GM12878 (cell line): ENCODE results near the gene DENND1A.

Source experiments
- CTCF ChIP-seq, 3 experiments: IDR thresholded peaks in 2 of 3; conservative IDR thresholded peaks in 1 of 3; 2 replicates each; pipeline ENCODE4 v1.5.1; 2011; ENCODE audit warnings: low read depth in 3 of 3, low read length in 3 of 3, mild to moderate bottlenecking in 3 of 3, control low read depth in 2 of 3, moderate library complexity in 2 of 3, inconsistent platforms in 1 of 3, mixed read lengths in 1 of 3; ENCODE audit not compliant: control insufficient read depth in 2 of 3, insufficient read depth in 1 of 3; ENCODE audit errors: extremely low read depth in 1 of 3
- ESRRA ChIP-seq: IDR thresholded peaks from 2 replicates; pipeline ENCODE4 v1.6.1; 2012; ENCODE audit warnings: mild to moderate bottlenecking, low read length, improper control_type of control experiment
- EZH2 ChIP-seq: IDR thresholded peaks from 2 replicates; pipeline ENCODE4 v1.6.1; 2012; ENCODE audit warnings: low read depth, mild to moderate bottlenecking, control low read depth, inconsistent platforms, low read length, borderline replicate concordance; ENCODE audit not compliant: control insufficient read depth
- NR2F1 ChIP-seq: fragments of 450-650 bp; conservative IDR thresholded peaks from 2 replicates; pipeline ENCODE4 v1.6.1; 2017; ENCODE audit warnings: mild to moderate bottlenecking
- POLR2AphosphoS5 ChIP-seq: IDR thresholded peaks from 2 replicates; pipeline ENCODE4 v1.6.1; 2011; ENCODE audit warnings: mild to moderate bottlenecking, low read length, inconsistent platforms
- RAD21 ChIP-seq: IDR thresholded peaks from 2 replicates; pipeline ENCODE4 v1.6.1; 2011; ENCODE audit warnings: mild to moderate bottlenecking, low read depth, low read length, moderate library complexity; ENCODE audit not compliant: insufficient read depth
- SMAD5 ChIP-seq: IDR thresholded peaks from 2 replicates; pipeline ENCODE4 v1.6.1; 2016; ENCODE audit warnings: antibody characterized with exemption, low read depth
- SMC3 ChIP-seq: IDR thresholded peaks from 2 replicates; pipeline ENCODE4 v1.6.1; 2011; ENCODE audit warnings: low read length, improper control_type of control experiment, borderline replicate concordance
- SPI1 ChIP-seq: IDR thresholded peaks from 2 replicates; pipeline ENCODE4 v1.6.1; 2011; ENCODE audit warnings: low read depth, mild to moderate bottlenecking, low read length, moderate library complexity, borderline replicate concordance; ENCODE audit not compliant: insufficient read depth
- USF1 ChIP-seq: IDR thresholded peaks from 2 replicates; pipeline ENCODE4 v1.6.1; 2011; ENCODE audit warnings: borderline replicate concordance, low read depth, mild to moderate bottlenecking, moderate library complexity, mixed read lengths, low read length; ENCODE audit not compliant: insufficient read depth; ENCODE audit errors: extremely low read length
- ZNF622 ChIP-seq: fragments of 450-650 bp; IDR thresholded peaks from 2 replicates; pipeline ENCODE4 v1.6.1; 2017; ENCODE audit warnings: mild to moderate bottlenecking, inconsistent platforms

DNA sequence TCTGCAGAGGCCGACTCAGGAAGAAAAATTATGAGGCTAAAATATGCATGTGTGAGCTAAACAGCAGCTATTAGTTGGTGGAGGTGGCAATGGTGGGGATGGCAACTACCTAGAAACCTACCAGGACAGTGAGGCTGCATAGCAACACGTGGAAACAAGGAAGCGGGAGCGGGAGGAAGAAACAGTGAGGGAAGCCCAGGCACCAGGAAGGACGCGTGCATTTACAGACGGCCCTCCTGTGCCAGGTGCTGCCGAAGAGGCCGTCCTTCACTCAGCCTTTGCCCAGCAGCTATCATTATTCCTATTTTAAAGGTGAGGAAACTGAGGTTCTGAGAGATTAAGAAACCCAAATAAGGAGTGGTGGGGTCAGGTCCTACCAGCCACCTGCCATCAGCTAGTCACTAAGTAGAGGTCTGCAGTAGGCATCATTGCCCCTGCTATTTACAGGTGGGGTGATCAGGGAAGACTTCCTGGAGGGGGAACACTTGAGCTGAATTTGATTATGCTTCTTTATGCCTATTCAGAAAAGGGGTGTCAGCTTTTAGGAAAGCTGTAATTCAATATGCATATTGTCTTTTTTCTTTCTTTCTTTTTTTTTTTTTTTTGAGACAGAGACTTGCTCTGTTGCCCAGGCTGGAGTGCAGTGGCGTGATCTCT is 448.6 kb downstream of the DENND1A start:
- TF ChIP-seq POLR2AphosphoS5 (no peak), ZNF622 (no peak), EZH2 (no peak), CTCF (IDR thresholded peaks at IDR 0.05 in 2 of 3, conservative IDR thresholded peaks at IDR 0.05 in 1 of 3; ENCODE audit: control insufficient read depth in 2 of 3, extremely low read depth in 1 of 3, insufficient read depth in 1 of 3, low read depth in 3 of 3, low read length in 3 of 3) (no peak), RAD21 (no peak), SMC3 (no peak), SPI1 (no peak), ESRRA (no peak), SMAD5 (no peak), USF1 (no peak), NR2F1 (no peak)
